ENCODE results near the gene APEH.

Gene APEH

DNA sequence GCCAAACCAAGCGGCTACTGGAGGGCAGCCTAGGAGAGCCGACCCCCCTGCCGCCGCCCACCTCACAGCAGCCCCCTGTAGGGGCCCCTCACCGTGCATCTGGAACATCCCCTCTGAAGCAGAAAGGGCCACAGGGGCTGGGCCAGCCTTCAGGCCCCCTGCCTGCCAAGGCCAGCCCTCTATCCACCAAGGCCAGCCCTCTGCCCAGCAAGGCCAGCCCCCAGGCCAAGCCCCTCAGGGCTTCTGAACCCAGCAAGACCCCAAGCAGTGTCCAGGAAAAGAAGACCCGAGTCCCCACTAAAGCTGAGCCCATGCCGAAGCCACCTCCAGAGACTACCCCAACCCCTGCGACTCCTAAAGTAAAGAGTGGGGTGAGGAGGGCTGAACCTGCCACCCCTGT lies 23.5 kb upstream of the APEH start:
- DNase-seq (ENCODE audit: low read depth, low spot score) = no peak

DNA sequence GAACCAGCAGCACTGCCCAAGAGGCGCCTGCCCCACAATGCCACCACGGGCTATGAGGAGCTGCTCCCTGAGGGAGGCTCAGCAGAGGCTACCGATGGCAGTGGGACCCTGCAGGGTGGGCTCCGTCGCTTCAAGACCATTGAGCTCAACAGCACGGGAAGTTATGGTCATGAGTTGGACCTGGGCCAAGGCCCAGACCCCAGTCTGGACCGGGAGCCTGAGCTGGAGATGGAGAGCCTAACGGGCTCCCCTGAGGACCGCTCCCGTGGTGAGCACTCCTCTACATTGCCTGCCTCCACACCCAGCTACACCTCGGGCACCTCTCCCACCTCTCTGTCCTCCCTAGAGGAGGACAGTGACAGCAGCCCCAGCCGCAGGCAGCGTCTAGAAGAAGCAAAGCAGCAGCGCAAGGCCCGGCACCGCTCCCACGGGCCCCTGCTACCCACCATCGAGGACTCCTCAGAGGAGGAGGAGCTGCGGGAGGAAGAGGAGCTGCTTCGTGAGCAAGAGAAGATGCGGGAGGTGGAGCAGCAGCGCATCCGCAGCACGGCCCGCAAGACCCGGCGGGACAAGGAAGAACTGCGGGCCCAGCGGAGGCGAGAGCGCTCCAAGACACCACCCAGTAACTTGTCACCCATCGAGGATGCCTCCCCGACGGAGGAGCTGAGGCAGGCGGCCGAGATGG lies 21.8 kb upstream of the APEH start:
- DNase-seq (ENCODE audit: low read depth, low spot score) = no peak

DNA sequence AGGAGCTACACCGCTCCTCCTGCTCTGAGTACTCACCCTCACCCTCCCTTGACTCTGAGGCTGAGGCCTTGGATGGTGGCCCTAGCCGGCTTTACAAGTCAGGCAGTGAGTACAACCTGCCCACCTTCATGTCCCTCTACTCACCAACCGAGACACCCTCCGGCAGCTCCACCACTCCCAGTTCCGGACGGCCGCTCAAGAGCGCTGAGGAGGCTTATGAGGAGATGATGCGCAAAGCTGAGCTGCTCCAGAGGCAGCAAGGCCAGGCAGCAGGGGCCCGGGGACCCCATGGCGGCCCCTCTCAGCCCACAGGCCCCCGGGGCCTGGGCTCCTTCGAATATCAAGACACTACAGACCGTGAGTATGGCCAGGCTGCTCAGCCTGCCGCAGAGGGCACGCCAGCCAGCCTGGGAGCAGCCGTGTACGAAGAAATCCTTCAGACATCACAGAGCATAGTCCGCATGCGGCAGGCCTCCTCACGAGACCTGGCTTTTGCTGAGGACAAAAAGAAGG lies 21.2 kb upstream of the APEH start:
- DNase-seq (ENCODE audit: low read depth, low spot score) = no peak

DNA sequence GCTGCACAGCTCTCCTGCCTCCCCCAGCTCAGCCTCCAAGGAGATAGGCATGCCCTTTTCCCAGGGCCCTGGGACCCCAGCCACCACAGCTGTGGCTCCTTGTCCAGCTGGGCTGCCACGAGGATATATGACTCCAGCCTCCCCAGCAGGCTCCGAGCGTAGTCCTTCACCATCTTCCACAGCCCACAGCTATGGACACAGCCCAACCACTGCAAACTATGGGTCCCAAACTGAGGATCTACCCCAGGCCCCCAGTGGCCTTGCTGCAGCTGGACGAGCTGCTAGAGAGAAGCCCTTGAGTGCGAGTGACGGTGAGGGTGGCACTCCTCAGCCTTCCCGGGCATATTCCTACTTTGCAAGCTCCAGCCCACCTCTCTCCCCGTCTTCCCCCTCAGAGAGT lies 20.5 kb upstream of the APEH start:
- no peak for DNase-seq (ENCODE audit: low read depth, low spot score)

DNA sequence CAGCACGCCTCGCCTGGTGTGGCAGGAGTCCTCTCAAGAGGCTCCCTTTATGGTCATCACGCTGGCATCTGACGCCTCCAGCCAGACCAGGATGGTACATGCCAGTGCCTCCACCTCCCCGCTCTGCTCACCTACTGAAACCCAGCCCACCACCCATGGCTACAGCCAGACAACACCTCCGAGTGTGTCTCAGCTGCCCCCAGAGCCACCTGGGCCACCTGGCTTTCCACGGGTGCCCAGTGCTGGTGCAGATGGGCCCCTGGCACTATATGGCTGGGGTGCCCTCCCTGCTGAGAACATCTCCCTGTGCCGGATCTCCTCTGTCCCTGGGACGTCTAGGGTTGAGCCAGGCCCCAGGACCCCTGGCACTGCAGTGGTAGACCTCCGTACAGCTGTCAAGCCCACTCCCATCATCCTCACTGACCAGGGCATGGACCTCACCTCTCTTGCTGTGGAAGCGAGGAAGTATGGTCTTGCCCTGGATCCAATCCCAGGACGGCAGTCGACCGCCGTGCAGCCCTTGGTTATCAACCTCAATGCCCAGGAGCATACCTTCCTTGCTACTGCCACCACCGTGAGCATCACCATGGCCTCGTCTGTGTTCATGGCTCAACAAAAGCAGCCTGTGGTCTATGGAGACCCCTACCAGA lies 19.9 kb upstream of the APEH start:
- no peak for DNase-seq (ENCODE audit: low read depth, low spot score)

DNA sequence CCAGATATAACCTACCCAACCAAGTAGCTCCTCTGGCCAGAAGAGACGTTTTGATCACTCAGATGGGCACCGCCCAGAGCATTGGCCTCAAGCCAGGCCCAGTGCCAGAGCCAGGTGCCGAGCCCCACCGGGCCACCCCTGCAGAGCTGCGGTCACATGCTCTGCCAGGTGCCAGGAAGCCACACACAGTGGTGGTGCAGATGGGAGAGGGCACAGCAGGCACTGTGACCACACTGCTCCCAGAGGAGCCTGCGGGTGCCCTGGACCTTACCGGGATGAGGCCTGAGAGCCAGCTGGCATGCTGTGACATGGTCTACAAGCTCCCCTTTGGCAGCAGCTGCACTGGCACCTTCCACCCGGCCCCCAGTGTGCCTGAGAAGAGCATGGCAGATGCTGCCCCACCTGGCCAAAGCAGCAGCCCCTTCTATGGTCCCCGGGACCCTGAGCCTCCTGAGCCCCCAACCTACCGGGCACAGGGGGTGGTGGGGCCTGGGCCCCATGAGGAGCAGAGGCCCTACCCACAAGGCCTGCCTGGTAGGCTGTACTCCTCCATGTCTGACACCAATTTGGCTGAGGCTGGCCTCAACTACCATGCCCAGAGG lies 19.1 kb upstream of the APEH start:
- no peak for DNase-seq (ENCODE audit: low read depth, low spot score)

DNA sequence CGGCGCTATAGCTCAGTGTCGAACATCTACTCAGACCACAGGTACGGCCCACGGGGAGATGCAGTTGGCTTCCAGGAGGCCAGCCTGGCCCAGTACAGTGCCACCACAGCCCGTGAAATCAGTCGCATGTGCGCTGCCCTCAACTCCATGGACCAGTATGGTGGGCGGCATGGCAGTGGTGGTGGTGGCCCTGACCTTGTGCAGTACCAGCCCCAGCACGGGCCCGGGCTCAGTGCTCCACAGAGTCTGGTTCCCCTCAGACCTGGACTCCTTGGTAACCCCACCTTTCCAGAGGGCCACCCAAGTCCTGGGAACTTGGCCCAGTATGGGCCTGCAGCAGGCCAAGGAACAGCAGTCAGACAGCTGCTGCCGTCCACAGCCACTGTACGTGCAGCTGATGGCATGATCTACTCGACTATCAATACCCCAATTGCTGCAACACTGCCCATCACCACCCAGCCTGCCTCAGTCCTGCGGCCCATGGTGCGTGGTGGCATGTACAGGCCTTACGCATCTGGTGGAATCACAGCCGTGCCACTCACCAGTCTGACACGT lies 18.3 kb upstream of the APEH start:
- no peak for DNase-seq (ENCODE audit: low read depth, low spot score)

DNA sequence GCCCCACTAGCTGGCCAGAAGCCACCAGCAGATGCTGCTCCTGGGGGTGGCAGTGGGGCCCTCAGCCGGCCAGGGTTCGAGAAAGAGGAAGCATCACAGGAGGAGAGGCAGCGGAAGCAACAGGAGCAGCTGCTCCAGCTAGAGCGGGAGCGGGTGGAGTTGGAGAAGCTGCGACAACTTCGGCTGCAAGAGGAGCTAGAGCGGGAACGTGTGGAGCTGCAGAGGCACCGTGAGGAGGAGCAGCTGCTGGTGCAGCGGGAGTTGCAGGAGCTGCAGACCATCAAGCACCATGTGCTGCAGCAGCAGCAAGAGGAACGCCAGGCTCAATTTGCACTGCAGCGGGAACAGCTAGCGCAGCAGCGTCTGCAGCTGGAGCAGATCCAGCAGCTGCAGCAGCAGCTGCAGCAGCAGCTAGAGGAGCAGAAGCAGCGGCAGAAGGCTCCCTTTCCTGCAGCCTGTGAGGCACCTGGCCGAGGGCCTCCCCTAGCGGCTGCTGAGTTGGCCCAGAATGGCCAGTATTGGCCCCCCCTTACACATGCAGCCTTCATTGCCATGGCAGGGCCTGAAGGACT lies 17.5 kb upstream of the APEH start:
- DNase-seq (ENCODE audit: low read depth, low spot score) = no peak

DNA sequence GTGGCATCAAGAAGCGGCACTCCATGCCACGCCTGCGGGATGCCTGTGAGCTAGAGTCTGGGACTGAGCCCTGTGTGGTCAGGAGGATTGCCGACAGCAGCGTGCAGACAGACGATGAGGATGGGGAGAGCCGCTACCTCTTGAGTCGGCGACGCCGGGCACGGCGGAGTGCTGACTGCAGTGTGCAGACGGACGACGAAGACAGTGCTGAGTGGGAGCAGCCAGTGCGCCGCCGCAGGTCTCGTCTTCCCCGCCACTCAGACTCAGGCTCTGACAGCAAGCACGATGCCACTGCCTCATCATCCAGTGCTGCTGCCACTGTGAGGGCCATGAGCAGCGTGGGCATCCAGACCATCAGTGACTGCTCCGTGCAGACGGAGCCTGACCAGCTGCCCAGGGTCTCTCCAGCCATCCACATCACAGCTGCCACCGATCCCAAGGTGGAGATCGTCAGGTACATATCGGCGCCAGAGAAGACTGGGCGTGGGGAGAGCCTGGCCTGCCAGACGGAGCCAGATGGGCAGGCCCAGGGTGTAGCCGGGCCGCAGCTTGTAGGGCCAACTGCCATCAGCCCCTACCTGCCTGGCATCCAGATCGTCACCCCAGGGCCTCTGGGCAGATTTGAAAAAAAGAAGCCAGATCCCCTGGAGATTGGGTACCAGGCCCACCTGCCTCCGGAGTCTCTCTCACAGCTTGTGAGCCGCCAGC lies 16.8 kb upstream of the APEH start:
- no peak for DNase-seq (ENCODE audit: low read depth, low spot score)

DNA sequence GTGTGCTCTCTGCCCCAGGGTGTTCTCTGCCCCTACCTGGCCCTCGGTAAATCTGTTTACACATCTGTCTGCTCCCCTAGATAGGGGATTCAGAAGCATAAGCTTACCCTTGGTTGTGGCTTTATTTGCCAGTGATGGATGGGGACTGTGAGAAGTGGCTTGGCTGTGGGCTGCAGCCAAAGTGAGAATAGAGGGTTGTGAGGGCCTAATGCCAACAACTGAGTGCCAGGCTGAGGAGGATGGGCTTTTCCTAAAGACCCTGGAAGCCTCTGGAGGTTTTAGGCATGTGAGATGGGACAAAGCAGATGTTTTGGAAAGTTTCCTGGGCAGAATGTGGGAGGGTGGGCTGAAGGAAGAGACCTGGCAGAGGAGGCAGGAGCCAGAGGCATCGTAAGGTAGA lies 15.4 kb upstream of the APEH start:
- no peak for DNase-seq (ENCODE audit: low read depth, low spot score)

DNA sequence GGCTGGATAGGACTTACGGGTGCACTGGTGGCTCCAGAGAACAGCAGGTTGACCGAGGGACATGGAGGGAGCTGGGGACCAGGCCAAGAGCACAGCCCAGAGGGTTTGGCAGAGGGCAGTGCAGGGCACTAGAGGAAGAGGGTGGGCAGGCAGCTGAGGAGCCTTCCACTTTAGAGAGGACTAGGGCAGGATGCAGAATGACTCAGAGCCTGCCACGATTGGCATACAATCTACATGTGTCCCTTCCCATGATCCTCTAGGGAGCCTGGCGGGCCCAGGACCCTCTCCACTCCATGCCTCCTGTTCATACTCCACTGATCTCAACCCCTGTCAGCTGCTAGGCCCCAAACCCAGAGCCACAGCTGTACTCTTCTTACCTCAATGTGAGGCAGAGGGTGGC lies 14.4 kb upstream of the APEH start:
- DNase-seq (ENCODE audit: low read depth, low spot score) = no peak

DNA sequence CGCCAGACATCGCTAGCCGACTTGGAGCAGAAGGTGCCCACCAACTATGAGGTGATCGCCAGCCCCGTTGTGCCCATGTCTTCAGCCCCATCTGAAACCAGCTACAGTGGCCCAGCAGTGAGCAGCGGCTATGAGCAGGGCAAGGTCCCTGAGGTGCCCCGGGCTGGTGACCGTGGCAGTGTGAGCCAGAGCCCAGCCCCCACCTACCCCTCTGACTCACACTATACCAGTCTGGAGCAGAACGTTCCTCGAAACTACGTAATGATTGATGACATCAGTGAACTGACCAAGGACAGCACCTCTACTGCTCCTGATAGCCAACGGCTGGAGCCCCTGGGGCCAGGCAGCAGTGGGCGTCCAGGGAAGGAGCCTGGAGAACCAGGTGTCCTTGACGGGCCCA lies 12.9 kb upstream of the APEH start:
- no peak for DNase-seq (ENCODE audit: low read depth, low spot score)

DNA sequence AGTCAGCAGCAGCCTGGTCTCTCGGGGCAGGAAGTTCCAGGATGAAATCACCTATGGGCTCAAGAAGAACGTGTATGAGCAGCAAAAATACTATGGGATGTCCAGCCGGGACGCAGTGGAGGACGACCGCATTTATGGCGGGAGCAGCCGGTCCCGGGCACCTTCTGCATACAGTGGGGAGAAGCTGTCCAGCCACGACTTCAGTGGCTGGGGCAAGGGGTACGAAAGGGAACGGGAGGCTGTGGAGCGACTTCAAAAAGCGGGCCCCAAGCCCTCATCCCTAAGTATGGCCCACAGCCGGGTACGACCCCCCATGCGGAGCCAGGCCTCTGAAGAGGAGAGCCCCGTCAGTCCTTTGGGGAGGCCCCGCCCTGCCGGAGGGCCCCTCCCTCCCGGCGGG lies 12.1 kb upstream of the APEH start:
- no peak for DNase-seq (ENCODE audit: low read depth, low spot score)

DNA sequence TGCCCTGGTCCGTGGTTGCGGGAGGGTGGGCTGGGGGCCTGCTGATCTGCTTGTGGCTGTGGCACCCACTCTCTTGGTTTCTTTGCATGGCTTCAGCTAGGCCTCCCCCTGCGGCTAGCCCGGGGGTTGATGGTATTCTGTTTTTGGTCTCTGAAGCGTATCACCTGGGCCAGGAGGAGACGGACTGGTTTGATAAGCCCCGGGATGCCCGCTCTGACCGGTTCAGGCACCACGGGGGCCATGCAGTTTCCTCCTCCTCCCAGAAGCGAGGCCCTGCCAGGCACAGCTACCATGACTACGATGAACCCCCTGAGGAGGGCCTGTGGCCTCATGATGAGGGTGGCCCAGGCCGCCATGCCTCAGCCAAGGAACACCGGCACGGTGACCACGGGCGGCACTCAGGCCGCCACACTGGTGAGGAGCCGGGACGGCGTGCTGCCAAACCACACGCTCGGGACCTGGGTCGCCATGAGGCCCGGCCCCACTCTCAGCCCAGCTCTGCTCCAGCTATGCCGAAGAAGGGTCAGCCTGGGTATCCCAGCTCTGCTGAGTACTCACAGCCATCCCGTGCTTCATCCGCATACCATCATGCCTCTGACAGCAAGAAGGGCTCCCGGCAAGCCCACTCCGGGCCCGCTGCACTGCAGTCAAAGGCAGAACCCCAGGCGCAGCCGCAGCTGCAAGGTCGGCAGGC lies 11.3 kb upstream of the APEH start:
- DNase-seq (ENCODE audit: low read depth, low spot score) = no peak

DNA sequence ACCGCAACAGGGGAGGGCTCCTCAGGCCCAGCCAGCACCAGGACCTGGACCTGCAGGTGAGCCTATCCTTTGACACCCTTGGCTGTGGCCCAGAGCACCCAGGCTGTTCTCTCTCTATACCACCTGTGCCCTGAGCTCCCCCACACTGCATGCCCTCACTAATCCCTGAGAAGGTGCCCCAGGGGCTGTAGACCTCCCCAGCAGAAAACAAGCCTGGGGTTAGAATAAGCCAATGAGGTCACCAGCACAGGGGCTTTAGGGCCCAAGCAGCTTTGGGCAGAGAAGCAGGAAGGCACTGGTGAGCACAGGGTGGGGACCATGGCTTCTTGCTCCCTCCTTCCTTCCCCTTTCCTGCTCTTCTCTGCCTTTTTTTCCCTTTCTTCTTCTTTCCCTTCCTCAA lies 10.3 kb upstream of the APEH start:
- no peak for DNase-seq (ENCODE audit: low read depth, low spot score)

DNA sequence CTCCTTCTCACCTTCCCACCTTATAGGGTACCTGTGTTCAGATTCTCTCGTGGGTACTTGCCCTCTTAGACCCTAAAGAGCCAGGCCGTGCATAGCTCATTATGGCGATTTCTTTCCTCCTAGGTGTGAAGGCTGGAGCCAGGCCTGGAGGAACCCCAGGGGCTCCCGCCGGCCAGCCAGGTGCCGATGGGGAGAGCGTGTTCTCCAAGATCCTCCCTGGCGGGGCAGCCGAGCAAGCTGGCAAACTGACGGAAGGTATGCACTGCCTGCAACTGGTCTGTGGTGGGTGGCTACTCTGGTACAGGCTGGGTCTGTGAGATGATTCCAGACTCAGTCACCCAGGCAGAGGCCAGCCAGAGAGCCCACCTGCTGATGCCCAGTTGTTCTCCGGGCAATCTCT lies 9.9 kb upstream of the APEH start:
- DNase-seq (ENCODE audit: low read depth, low spot score) = no peak

DNA sequence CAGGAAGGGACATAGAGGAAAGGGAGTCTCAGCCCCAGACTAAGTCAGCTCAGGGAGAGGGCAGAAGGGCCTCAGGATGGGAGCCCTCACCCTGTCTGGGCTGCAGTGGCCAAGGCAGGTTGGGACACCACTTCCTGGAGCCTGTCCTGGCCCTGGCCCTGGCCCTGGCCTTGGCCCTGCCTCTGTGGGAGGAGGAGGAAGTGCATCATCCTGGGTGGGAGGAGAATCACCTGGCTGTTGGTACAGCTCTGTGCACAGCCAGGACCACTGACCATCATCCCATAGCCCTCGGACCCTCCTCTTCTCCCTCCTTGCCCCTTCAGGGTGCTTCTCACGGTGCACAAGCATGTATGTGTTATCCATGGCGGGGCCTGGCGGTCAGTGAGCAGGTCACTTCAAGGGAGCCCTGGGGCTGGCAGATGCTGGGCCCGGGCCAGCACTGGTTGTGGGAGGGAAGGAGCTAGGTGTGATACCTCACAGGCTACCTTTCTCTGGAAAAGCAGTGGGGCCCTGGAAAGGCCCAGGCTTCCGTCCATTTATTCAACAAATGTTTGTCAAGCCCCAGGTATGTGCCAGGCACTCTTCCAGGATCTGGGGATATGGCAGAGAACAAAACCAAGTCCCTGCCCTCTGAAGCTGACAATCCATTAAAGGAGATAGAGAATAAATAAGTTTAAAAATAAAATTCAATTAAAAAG lies 8.2 kb upstream of the APEH start:
- no peak for DNase-seq (ENCODE audit: low read depth, low spot score)

DNA sequence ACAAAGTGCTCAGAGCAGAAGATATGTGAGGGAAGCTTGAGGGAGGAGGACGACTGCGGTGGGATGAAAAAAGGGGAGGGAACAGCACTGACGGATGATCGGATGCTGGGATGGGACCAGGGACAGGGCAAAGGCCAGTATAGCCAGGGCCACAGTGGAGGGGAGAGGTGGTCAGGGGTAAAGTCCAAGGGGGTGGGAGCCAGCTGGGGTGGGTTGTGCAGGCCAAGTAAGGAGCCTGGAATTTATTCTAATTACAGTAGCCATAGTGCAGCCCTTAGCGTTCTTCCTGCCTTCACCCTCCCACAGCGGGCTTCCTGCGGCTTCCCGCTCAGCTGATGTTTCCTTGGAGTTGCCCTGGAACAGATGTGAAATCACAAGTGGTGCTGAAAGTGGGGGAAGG lies 7.6 kb upstream of the APEH start:
- DNase-seq (ENCODE audit: low read depth, low spot score) = no peak

DNA sequence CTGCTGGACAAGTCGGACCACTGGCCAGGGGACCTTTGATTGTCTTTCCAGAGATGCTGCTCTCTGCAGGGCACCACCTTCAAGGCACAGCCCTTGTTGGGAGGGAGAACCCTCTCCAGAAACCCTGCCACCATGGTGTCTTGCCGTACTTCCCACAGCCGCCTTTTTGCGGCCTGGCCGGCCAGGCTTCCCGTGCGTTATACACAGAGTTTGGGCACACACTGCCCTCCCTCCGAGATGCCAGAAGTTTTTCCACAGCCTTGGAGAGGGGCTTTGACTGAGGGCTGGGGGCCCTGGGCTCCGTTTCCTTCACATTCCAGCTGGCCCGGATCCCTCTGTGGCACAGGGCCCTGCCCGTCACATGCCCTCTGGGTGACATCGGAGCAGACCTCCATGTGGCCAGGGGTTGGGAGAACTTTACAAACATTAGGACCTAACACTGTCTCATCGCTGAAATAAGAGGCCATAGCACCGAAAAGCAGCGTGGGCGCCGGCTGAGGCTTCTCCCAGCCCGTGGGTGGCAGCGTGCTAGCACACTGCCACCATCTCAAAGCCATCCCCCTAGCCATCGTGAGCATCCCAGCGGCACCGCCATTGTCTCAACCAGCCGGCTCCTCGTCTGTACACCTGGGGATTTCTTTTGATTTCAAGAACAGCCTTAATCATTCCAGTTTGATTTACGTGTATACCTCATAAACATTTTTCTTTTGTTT lies 6.3 kb upstream of the APEH start:
- no peak for DNase-seq (ENCODE audit: low read depth, low spot score)

DNA sequence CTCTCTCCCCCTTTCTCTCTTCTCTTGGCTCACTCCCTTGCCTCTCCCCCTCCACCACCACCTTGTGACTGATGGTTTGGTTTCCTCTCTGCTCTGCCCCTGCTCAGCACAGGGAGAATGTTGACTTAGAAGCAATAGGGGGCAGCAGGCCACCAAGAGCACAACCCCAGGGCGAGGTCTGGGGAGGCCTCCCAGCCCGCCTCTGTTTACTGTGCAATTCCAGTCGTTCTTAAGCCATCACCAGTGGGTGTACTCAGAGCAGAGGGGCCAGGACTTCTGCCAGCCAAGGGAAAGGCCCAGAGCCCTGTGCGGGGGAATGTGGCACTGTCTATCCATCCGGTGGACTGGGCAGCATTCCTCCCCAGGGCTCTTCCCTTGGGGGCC lies 5.7 kb upstream of the APEH start:
- DNase-seq (ENCODE audit: low read depth, low spot score) = no peak

All from activated naive CD8-positive, alpha-beta T cell treated with anti-CD3 and anti-CD28 coated beads, Interleukin-2, amount 50 U/mL, for 16 hours (primary cell).